HUES6 (cell line): ENCODE results near the gene PRIM1.
A peak's percentile ranks its signal among the peaks of the same experiment; 100 is the strongest.
"Not testable (repeated sequence)": the region's sequence is repeated elsewhere in the genome, so short reads cannot be mapped to it uniquely, and the experiment has no call there.

Experiments
- H3K27ac ChIP-seq: 2 replicates; pipeline ENCODE4 v1.7.0; 2013; ENCODE audit warnings: low read depth, mild to moderate bottlenecking, low read length, inconsistent platforms
- H3K27me3 ChIP-seq: 2 replicates; pipeline ENCODE4 v1.6.1; 2013; ENCODE audit warnings: low read length; ENCODE audit not compliant: control insufficient read depth, insufficient read depth
- H3K36me3 ChIP-seq: 2 replicates; pipeline ENCODE4 v1.6.1; 2013; ENCODE audit warnings: low read length; ENCODE audit not compliant: control insufficient read depth, insufficient read depth
- H3K4me1 ChIP-seq: 2 replicates; pipeline ENCODE4 v1.6.1; 2013; ENCODE audit warnings: low read length; ENCODE audit not compliant: control insufficient read depth, insufficient read depth
- H3K4me3 ChIP-seq: 2 replicates; pipeline ENCODE4 v1.5.1; 2013; ENCODE audit warnings: low read depth, low read length
- H3K9ac ChIP-seq: one replicate; pipeline ENCODE4 v1.6.1; 2013; ENCODE audit warnings: mild to moderate bottlenecking, low read length
- H3K9me3 ChIP-seq: 2 replicates; pipeline ENCODE4 v1.6.1; 2013; ENCODE audit warnings: low read depth, low read length; ENCODE audit not compliant: control insufficient read depth, insufficient read depth

The PRIM1 gene

GRCh38 chr12:56751712-56752598 lies at the start of gene PRIM1:
TSS of gene PRIM1 (minus strand) at chr12:56752323. CDS start at chr12:56752298, 25 bp downstream.
- peak within 1 kb of the TSS; percentile 88 for H3K27ac ChIP-seq
- peak within 1 kb of the TSS; percentile 88 for H3K4me3 ChIP-seq
- H3K9ac ChIP-seq: peak within 1 kb of the TSS; percentile 96
- no peaks in the 10 kb centered on the region for H3K9me3 ChIP-seq
- no peaks in the 10 kb centered on the region for H3K27me3 ChIP-seq
- peaks cover 6% of the 10 kb centered on the region for H3K4me1 ChIP-seq
- peaks cover 28% of the 10 kb centered on the region for H3K36me3 ChIP-seq

- Histone ChIP-seq H3K4me3 (no peak overlapping the region), H3K4me1 (no peaks in the 10 kb centered on the region; the same call in 1 of the 2 replicates), H3K9ac (no peak overlapping the region), H3K9me3 (peaks cover 6% of the 10 kb centered on the region; the same call in 1 of the 2 replicates), H3K27ac (no peak overlapping the region), H3K27me3 (no peaks in the 10 kb centered on the region), H3K36me3 (no peaks in the 10 kb centered on the region)
These were observed 48.1 kb upstream of the PRIM1 start for GRCh38 chr12:56800221-56800620.

- H3K9ac ChIP-seq, H3K9me3 ChIP-seq, H3K27me3 ChIP-seq, H3K36me3 ChIP-seq, H3K4me3 ChIP-seq, H3K27ac ChIP-seq, H3K4me1 ChIP-seq: not testable (repeated sequence)
These were observed 47.2 kb upstream of the PRIM1 start for GRCh38 chr12:56799345-56799744.

- H3K4me3 ChIP-seq, H3K27me3 ChIP-seq, H3K27ac ChIP-seq, H3K9me3 ChIP-seq, H3K4me1 ChIP-seq, H3K36me3 ChIP-seq, H3K9ac ChIP-seq: not testable (repeated sequence)
These were observed 43.7 kb upstream of the PRIM1 start for GRCh38 chr12:56795791-56796190.

- H3K9ac ChIP-seq, H3K4me1 ChIP-seq, H3K9me3 ChIP-seq, H3K36me3 ChIP-seq, H3K27ac ChIP-seq, H3K27me3 ChIP-seq, H3K4me3 ChIP-seq: not testable (repeated sequence)
These were observed 43.0 kb upstream of the PRIM1 start for GRCh38 chr12:56795046-56795562.

- H3K27me3 ChIP-seq, H3K27ac ChIP-seq, H3K36me3 ChIP-seq, H3K4me1 ChIP-seq, H3K9me3 ChIP-seq, H3K4me3 ChIP-seq, H3K9ac ChIP-seq: not testable (repeated sequence)
These were observed 41.0 kb upstream of the PRIM1 start for GRCh38 chr12:56793124-56793523.

GRCh38 chr12:56792678-56793077 lies 40.6 kb upstream of the PRIM1 start:
- no peak overlapping the region for H3K4me3 ChIP-seq
- H3K4me1 ChIP-seq: no peaks in the 10 kb centered on the region
- H3K9me3 ChIP-seq: 0 out of 2 replicates have a peak, but pooled peaks cover 3% of the 10 kb centered on the region
- no peaks in the 10 kb centered on the region for H3K27me3 ChIP-seq
- no peak overlapping the region for H3K27ac ChIP-seq
- H3K36me3 ChIP-seq: no peaks in the 10 kb centered on the region
- no peak overlapping the region for H3K9ac ChIP-seq

- H3K27ac ChIP-seq, H3K36me3 ChIP-seq, H3K4me3 ChIP-seq, H3K9ac ChIP-seq, H3K27me3 ChIP-seq, H3K4me1 ChIP-seq: not testable (repeated sequence)
- peaks cover 12% of the 10 kb centered on the region for H3K9me3 ChIP-seq
These were observed 37.3 kb upstream of the PRIM1 start for GRCh38 chr12:56789429-56789828.

GRCh38 chr12:56787498-56787897 lies 35.4 kb upstream of the PRIM1 start:
- H3K36me3 ChIP-seq: no peaks in the 10 kb centered on the region
- H3K27ac ChIP-seq: no peak overlapping the region
- H3K9me3 ChIP-seq: peaks cover 12% of the 10 kb centered on the region
- no peak overlapping the region for H3K9ac ChIP-seq
- no peak overlapping the region for H3K4me3 ChIP-seq
- no peaks in the 10 kb centered on the region for H3K4me1 ChIP-seq
- H3K27me3 ChIP-seq: no peaks in the 10 kb centered on the region

- no peaks in the 10 kb centered on the region for H3K36me3 ChIP-seq
- H3K4me3 ChIP-seq: no peak overlapping the region
- no peak overlapping the region for H3K27ac ChIP-seq
- no peaks in the 10 kb centered on the region for H3K27me3 ChIP-seq
- H3K9ac ChIP-seq: no peak overlapping the region
- H3K4me1 ChIP-seq: no peaks in the 10 kb centered on the region
- H3K9me3 ChIP-seq: peaks cover 19% of the 10 kb centered on the region
These were observed 33.8 kb upstream of the PRIM1 start for GRCh38 chr12:56785874-56786273.

GRCh38 chr12:56785141-56785865 lies 33.2 kb upstream of the PRIM1 start:
- H3K9me3 ChIP-seq: peaks cover 17% of the 10 kb centered on the region
- no peak overlapping the region for H3K27ac ChIP-seq
- H3K4me1 ChIP-seq: no peaks in the 10 kb centered on the region
- H3K27me3 ChIP-seq: no peaks in the 10 kb centered on the region
- no peak overlapping the region for H3K4me3 ChIP-seq
- H3K9ac ChIP-seq: no peak overlapping the region
- no peaks in the 10 kb centered on the region for H3K36me3 ChIP-seq
